Measurements from ENCODE around the gene CD320.
A peak's percentile ranks its signal among the peaks of the same experiment; 100 is the strongest.
"Not testable (repeated sequence)": the region's sequence is repeated elsewhere in the genome, so short reads cannot be mapped to it uniquely, and the experiment has no call there.

Gene CD320

GRCh38 chr19:8314981-8315640 is 7.0 kb upstream of the CD320 start:
- DNase-seq (ENCODE audit: low read depth, low spot score); H3K4me3 ChIP-seq (ENCODE audit: low read length): not testable (repeated sequence)

- no peak for DNase-seq (ENCODE audit: low read depth, low spot score)
- H3K4me3 ChIP-seq (ENCODE audit: low read length): no peak overlapping the region
Observed at GRCh38 chr19:8311461-8312260, 3.5 kb upstream of the CD320 start.

- DNase-seq (ENCODE audit: low read depth, low spot score): no peak
- no peak overlapping the region for H3K4me3 ChIP-seq (ENCODE audit: low read length)
Observed at GRCh38 chr19:8310342-8311055, 2.3 kb upstream of the CD320 start.

DNA sequence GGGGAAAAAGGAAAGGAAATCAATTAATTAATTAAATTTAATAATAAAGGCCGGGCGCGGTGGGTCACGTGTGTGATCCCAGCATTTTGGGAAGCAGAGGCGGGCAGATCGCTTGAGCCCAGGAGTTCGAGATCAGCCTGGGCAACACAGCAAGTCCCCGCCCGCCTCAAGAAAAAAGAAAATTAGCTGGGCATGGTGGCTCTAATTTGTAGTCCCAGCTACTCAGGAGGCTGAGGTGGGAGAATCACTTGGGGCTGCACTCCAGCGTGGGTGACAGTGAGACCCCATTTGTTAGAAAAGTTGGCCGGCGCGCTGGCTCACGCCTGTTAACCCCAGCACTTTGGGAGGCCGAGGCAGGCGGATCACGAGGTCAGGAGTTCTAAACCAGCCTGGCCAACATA is 733 bp upstream of the CD320 start:
- H3K4me3 ChIP-seq (ENCODE audit: low read length): peak overlapping the region; percentile 67

GRCh38 chr19:8307400-8307964 is 676 bp downstream of the CD320 start:
- no peak for DNase-seq (ENCODE audit: low read depth, low spot score)
- H3K4me3 ChIP-seq (ENCODE audit: low read length): peak overlapping the region; percentile 67

More for the DNA sequence above, 733 bp upstream of the CD320 start:
- DNase-seq (ENCODE audit: low read depth, low spot score): no peak

- DNase-seq (ENCODE audit: low read depth, low spot score): no peak
- H3K4me3 ChIP-seq (ENCODE audit: low read length): peak overlapping the region; percentile 67
Observed at GRCh38 chr19:8306235-8307054, 1.7 kb downstream of the CD320 start.

GRCh38 chr19:8305798-8306197 is 2.4 kb downstream of the CD320 start:
- DNase-seq (ENCODE audit: low read depth, low spot score): no peak
- H3K4me3 ChIP-seq (ENCODE audit: low read length): no peak overlapping the region

DNA sequence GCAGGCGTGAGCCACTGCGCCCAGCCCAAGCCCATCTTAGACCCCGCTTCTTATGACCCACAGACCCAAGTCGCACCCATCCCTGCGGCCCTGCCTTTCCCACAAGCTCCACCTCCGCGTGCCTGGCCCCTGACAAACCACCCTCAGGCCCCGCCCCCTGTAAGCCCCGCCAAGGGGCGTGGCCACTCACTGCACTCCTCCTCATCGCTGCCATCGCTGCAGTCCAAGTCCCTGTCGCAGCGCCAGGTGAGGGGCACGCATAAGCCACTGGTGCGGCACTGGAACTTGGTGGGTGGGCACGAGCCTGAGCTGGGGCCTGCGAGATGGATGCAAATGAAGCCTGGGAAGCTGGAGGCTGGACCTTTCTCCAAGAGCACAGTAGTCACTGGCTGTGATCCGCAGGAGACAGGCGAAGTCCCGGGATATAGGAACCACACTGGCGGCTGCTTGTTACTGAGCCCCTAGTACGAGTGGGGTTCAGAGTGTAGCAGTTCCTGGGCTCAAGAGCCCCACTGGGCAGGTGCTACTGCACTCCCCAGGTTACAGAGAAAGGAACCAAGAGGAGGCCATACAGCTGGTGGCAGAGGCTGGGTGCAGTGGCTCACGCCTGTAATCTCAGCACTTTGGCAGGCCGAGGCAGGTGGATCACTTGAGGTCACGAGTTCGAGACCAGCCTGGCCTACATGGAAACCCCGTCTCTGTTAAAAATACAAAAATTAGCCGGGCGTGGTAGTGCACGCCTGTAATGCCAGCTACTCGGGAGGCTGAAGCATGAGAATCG is 3.1 kb downstream of the CD320 start:
- no peak overlapping the region for H3K4me3 ChIP-seq (ENCODE audit: low read length)

GRCh38 chr19:8302734-8303133 is 5.4 kb downstream of the CD320 start:
- H3K4me3 ChIP-seq (ENCODE audit: low read length): no peak overlapping the region
- DNase-seq (ENCODE audit: low read depth, low spot score): no peak

More for the DNA sequence above, 3.1 kb downstream of the CD320 start:
- DNase-seq (ENCODE audit: low read depth, low spot score): no peak

- no peak overlapping the region for H3K4me3 ChIP-seq (ENCODE audit: low read length)
- DNase-seq (ENCODE audit: low read depth, low spot score): no peak
Observed at GRCh38 chr19:8302357-8302691, 5.8 kb downstream of the CD320 start.

GRCh38 chr19:8291337-8291736 is 16.8 kb downstream of the CD320 start:
- not testable (repeated sequence) for H3K4me3 ChIP-seq (ENCODE audit: low read length); DNase-seq (ENCODE audit: low read depth, low spot score)

DNA sequence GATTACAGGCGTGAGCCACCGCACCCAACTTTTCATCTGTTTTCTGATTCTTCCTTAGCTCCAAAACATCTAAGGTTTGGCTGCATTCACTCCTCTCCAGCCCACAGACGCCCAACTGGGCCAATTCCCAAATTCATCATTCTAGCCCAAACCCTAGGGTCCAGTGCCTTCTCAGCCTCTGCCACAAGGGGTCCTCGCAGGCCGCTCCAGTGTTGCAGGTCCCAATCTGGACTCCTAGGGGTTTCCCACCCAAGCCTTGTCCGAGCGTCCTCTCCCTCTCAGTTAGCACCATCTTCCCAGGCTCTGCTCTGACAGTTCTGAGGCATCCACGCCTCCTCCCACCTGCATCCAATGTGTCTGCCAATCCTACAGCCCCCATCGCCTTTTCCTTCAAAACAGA is 31.6 kb downstream of the CD320 start:
- not testable (repeated sequence) for DNase-seq (ENCODE audit: low read depth, low spot score)

DNA sequence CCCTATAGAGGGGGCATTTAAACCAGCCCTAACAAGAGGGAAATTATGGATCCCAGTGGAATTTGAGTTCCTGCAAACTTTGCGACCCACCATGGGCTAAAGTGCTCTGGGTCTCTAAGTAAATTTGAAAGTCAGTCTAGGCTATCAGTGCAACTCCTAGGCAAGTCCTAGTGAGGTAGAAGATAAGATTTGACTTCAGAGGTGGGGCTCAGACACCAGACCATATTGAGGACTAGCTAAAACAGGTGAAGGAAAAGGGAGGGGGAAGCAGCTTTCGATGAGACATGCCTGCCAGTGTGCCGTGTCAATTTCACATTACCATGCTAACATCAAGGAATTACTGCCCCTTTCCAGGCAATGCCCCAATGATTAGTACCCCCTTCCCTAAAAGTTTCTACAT is 38.4 kb downstream of the CD320 start:
- no peak overlapping the region for H3K4me3 ChIP-seq (ENCODE audit: low read length)
- no peak for DNase-seq (ENCODE audit: low read depth, low spot score)

More for the DNA sequence above, 31.6 kb downstream of the CD320 start:
- H3K4me3 ChIP-seq (ENCODE audit: low read length): not testable (repeated sequence)

- H3K4me3 ChIP-seq (ENCODE audit: low read length): no peak overlapping the region
- DNase-seq (ENCODE audit: low read depth, low spot score): no peak
Observed at GRCh38 chr19:8265872-8266271, 42.3 kb downstream of the CD320 start.

DNA sequence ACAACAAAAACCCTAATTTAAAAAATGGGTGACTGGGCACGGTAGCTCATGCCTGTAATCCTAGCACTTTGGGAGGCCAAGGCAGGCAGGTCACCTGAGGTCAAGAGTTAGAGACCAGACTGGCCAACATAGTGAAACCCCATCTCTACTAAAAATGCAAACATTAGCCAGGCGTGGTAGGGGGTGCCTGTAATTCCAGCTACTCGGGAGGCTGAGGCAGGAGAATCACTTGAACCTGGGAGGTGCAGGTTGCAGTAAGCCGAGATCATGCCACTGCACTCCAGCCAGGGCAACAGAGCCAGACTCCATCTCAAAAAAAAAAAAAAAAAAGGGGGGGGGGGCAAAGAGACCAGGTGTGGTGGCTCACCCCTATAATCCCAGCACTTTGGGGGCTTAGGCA is 43.9 kb downstream of the CD320 start:
- DNase-seq (ENCODE audit: low read depth, low spot score); H3K4me3 ChIP-seq (ENCODE audit: low read length): not testable (repeated sequence)

DNA sequence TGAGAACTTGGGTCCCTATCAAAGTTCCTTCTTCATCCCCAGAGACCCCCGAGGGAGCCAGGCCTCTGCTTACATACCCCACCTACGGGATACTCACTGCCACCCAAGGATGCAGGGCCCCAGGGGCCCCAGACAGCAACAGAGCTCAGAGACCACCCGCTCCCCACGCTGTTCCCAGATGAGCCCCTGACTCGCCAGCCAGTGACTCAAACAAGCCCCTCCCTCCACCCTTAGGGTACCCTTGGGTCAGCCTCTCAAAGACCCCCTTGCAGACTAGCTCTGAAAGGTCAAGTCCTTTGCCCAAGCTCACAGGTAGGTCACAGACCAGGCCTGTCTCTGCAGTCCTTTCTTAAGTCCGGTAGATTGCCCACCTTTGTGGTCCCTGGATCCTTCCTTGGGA is 45.7 kb downstream of the CD320 start:
- DNase-seq (ENCODE audit: low read depth, low spot score): no peak
- no peak overlapping the region for H3K4me3 ChIP-seq (ENCODE audit: low read length)

DNA sequence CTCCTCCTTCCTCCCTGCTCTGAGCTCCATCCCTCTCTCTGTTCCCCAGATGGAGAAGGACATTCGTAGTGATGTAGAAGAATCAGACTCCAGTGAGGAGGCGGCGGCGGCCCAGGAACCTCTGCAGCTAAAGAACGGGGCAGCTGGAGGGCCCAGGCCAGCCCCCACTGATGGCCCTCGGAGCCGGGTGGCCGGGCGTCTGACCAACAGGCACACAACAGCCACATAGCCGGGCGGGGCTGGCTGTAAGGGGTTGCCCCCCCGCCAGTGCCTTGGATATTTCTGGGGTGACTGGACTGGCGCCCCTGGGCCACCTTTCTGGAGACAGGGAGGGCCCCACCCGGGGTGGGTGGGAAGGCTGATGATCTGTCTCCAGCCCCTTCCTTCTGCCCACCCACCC is 46.3 kb downstream of the CD320 start:
- no peak overlapping the region for H3K4me3 ChIP-seq (ENCODE audit: low read length)
- DNase-seq (ENCODE audit: low read depth, low spot score): no peak

- H3K4me3 ChIP-seq (ENCODE audit: low read length): no peak overlapping the region
- no peak for DNase-seq (ENCODE audit: low read depth, low spot score)
Observed at GRCh38 chr19:8261347-8261746, 46.8 kb downstream of the CD320 start.
